ENCODE results near the gene INPP4B.

The INPP4B gene

DNA sequence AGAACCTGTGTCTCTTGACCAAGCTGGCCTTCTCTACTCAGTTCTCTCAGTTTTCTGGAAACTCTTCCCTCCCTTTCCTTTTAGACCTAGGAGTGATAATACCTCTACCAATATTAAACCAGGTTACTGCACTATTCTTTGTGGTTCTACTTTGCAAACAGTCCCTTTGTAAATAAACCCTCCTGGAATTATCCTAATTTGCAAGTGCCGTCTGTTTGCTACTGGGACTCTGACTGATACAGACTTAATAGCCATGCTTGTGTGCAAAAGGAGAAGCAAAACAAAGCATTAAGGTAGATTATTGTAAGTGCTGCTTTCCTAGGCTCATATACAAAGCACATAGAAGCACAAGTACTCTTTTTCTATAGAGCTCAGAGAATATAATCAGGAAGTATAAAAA, 507.0 kb downstream of the INPP4B start:
- DNase-seq (ENCODE audit: low spot score in 2 of 2) (no peak), ATAC-seq (ENCODE audit: low read depth) (no peak)
- H3K9me3 Mint-ChIP-seq = no peaks in the 10 kb centered on the region
- H3K4me1 Mint-ChIP-seq = no peaks in the 10 kb centered on the region
- H3K4me3 Mint-ChIP-seq = no peak overlapping the region
- no peak overlapping the region for H3K27ac Mint-ChIP-seq
- no peaks in the 10 kb centered on the region for H3K27me3 Mint-ChIP-seq
- H3K36me3 Mint-ChIP-seq = no peaks in the 10 kb centered on the region

DNA sequence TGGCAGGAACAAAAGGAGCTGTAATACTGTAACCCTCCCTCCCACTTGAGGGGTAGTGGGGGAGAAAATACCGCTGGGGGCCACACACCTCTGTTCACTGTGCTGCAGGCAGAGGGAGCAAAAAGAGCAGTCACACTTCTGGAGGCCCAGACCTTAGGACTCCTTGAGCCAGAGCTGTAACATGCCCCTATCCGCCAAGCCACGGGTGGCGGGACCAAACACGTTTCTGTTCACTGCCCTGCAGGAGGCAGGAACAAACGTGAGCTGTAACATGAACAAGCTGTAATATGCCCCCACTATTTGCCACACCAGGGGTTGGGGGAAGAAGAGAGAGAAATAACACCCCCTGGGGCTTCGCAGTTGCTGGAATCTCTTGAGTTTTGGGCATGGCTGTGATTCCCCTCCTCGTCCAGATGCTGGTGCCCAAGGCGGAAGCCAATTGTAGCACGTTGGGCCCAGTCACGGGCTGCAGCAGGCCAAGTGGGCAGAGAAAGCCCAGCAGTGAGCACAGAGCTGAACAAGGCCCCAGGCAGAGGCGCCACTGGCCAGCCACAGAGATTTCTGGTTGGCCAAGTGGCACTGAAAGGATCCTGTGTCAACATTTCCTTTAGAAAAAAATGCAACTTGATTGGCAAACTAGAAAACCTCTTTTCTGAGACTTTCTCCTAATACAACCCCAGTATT, 509.7 kb downstream of the INPP4B start:
- no peak overlapping the region for H3K27ac Mint-ChIP-seq
- no peaks in the 10 kb centered on the region for H3K4me1 Mint-ChIP-seq
- no peak overlapping the region for H3K4me3 Mint-ChIP-seq
- DNase-seq (ENCODE audit: low spot score in 2 of 2) = no peak
- H3K9me3 Mint-ChIP-seq = no peaks in the 10 kb centered on the region
- no peak for ATAC-seq (ENCODE audit: low read depth)
- no peaks in the 10 kb centered on the region for H3K27me3 Mint-ChIP-seq
- H3K36me3 Mint-ChIP-seq = no peaks in the 10 kb centered on the region

GRCh38 chr4:142334931-142335330, 511.2 kb downstream of the INPP4B start:
- H3K36me3 Mint-ChIP-seq = no peaks in the 10 kb centered on the region
- no peak for ATAC-seq (ENCODE audit: low read depth)
- no peak for DNase-seq (ENCODE audit: low spot score in 2 of 2)

DNA sequence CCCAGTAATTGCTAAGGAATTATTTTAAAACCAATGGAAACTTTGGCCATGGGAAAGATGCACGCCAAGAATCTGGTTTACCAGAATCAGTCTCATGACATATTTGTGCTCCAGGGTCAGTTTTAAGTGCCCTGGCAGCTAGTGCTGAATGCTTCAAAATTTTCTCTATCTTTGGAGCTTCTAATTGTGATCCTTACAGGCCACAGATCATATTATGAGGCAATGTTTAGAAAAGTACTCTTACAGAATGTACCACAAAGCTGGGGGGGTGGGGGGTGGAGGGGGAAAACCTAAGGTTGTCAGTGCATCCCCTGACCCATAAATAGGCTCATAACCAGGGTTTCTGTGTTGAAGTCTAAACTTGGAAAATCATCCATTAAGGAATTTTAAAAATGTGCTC, 514.5 kb downstream of the INPP4B start:
- ATAC-seq (ENCODE audit: low read depth) (no peak), DNase-seq (ENCODE audit: low spot score in 2 of 2) (no peak)
- Mint-ChIP-seq H3K9me3 (no peaks in the 10 kb centered on the region), H3K4me3 (no peak overlapping the region), H3K4me1 (no peaks in the 10 kb centered on the region), H3K36me3 (no peaks in the 10 kb centered on the region), H3K27ac (no peak overlapping the region), H3K27me3 (no peaks in the 10 kb centered on the region)

More at GRCh38 chr4:142334931-142335330, 511.2 kb downstream of the INPP4B start:
- no peaks in the 10 kb centered on the region for H3K9me3 Mint-ChIP-seq
- no peaks in the 10 kb centered on the region for H3K4me1 Mint-ChIP-seq
- no peak overlapping the region for H3K27ac Mint-ChIP-seq
- H3K4me3 Mint-ChIP-seq = no peak overlapping the region
- no peaks in the 10 kb centered on the region for H3K27me3 Mint-ChIP-seq

DNA sequence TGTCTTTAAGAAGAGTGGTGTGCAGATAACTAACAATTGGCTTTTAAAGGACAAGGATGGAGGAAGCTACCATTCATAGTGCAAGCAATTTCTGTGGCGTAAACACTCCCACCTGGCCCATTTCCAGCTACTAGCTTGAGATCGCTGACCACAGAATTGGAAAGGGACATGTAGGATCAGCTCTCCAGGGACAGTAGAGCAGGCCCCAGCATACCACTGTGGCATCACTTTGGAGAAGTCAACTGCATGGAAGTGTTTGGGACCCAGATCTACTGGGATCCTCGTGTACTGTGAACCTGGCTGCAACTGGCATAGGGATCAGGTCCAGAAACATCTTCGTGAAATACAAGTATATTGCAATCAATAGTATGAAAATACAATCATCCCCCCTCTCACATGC, 515.0 kb downstream of the INPP4B start:
- DNase-seq (ENCODE audit: low spot score in 2 of 2) (no peak), ATAC-seq (ENCODE audit: low read depth) (no peak)
- no peak overlapping the region for H3K4me3 Mint-ChIP-seq
- no peaks in the 10 kb centered on the region for H3K9me3 Mint-ChIP-seq
- H3K36me3 Mint-ChIP-seq = no peaks in the 10 kb centered on the region
- no peaks in the 10 kb centered on the region for H3K27me3 Mint-ChIP-seq
- H3K27ac Mint-ChIP-seq = no peak overlapping the region
- H3K4me1 Mint-ChIP-seq = no peaks in the 10 kb centered on the region

DNA sequence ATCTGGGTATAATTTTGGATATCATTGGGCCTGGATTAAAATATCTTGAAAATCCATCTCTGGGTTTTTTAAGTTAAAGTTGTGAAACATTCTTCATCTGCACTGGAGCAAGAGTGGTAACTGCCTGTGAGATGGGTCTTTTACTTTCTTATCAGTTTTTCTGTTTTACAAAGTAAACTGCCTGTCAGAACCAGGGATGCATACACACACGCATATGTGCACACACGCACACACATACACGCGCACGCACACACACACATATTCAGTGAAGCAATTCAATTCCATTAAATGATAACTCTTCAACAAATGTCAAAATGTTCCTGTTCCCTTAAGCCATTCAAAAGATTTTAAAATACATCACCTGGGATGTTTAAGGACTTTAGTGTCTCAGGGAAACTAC, 515.8 kb downstream of the INPP4B start:
- H3K27ac Mint-ChIP-seq = no peak overlapping the region
- ATAC-seq (ENCODE audit: low read depth) (no peak), DNase-seq (ENCODE audit: low spot score in 2 of 2) (no peak)
- no peaks in the 10 kb centered on the region for H3K9me3 Mint-ChIP-seq
- H3K4me1 Mint-ChIP-seq = no peaks in the 10 kb centered on the region
- H3K36me3 Mint-ChIP-seq = no peaks in the 10 kb centered on the region
- H3K27me3 Mint-ChIP-seq = no peaks in the 10 kb centered on the region
- H3K4me3 Mint-ChIP-seq = no peak overlapping the region

DNA sequence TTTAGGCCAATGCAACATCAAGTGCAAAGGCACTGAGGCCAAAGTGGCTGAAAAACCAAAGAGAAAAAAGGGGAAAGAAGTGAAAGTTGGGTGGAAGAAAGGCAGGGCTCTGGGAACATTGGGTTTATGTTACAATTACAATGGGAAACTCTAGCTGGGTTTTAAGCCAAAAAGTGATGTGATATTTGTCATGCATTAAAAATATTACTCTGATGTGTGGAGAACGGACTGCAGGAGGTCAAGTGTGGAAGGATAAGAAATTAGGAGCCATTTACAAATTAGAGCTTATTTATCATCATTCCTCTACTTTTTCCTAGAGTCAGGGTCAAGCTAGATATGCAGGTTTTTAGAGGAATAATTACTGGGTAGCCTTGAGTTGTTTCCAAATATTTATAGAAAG, 516.8 kb downstream of the INPP4B start:
- Mint-ChIP-seq H3K4me3 (no peak overlapping the region), H3K9me3 (no peaks in the 10 kb centered on the region), H3K36me3 (no peaks in the 10 kb centered on the region), H3K27ac (no peak overlapping the region), H3K27me3 (no peaks in the 10 kb centered on the region), H3K4me1 (no peaks in the 10 kb centered on the region)
- ATAC-seq (ENCODE audit: low read depth) = no peak
- no peak for DNase-seq (ENCODE audit: low spot score in 2 of 2)

GRCh38 chr4:142326181-142326580, 519.9 kb downstream of the INPP4B start:
- Mint-ChIP-seq H3K27ac (no peak overlapping the region), H3K4me1 (no peaks in the 10 kb centered on the region), H3K9me3 (peaks cover 2% of the 10 kb centered on the region), H3K27me3 (no peaks in the 10 kb centered on the region), H3K36me3 (no peaks in the 10 kb centered on the region), H3K4me3 (no peak overlapping the region)
- ATAC-seq (ENCODE audit: low read depth) = no peak
- DNase-seq (ENCODE audit: low spot score in 2 of 2) = no peak

DNA sequence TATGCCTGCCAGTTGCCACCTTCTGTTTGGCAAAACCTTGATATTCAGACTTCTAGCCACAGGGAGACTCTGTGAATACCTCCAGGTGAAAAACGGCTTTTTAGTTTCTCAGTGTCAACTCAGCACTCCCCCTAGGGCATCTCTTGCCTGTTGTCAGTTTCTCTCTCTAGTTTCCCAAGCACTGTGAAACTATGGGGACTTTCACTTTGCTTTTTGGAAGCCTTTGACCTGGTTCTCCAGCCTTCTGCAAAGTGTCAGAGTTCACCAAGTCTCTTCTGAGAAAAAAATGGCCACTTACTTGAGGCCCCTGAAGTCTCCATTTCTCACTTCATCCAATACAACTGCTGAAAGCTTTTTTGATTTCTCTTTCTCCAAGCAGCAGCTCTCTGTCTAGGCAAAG, 521.5 kb downstream of the INPP4B start:
- Mint-ChIP-seq H3K27me3 (no peaks in the 10 kb centered on the region), H3K27ac (no peak overlapping the region), H3K4me1 (no peaks in the 10 kb centered on the region), H3K4me3 (no peak overlapping the region), H3K36me3 (no peaks in the 10 kb centered on the region), H3K9me3 (peaks cover 2% of the 10 kb centered on the region)
- no peak for ATAC-seq (ENCODE audit: low read depth)
- DNase-seq (ENCODE audit: low spot score in 2 of 2) = no peak

- Mint-ChIP-seq H3K27ac (no peak overlapping the region), H3K4me1 (no peaks in the 10 kb centered on the region), H3K4me3 (no peak overlapping the region), H3K9me3 (peaks cover 3% of the 10 kb centered on the region), H3K36me3 (no peaks in the 10 kb centered on the region), H3K27me3 (no peaks in the 10 kb centered on the region)
- DNase-seq (ENCODE audit: low spot score in 2 of 2) = no peak
- no peak for ATAC-seq (ENCODE audit: low read depth)
Observed at GRCh38 chr4:142322996-142323395, 523.1 kb downstream of the INPP4B start.

GRCh38 chr4:142318280-142318679, 527.8 kb downstream of the INPP4B start:
- Mint-ChIP-seq H3K27me3 (no peaks in the 10 kb centered on the region), H3K9me3 (peaks cover 5% of the 10 kb centered on the region), H3K4me3 (no peak overlapping the region), H3K36me3 (no peaks in the 10 kb centered on the region), H3K4me1 (no peaks in the 10 kb centered on the region), H3K27ac (no peak overlapping the region)
- no peak for DNase-seq (ENCODE audit: low spot score in 2 of 2)
- ATAC-seq (ENCODE audit: low read depth) = no peak

DNA sequence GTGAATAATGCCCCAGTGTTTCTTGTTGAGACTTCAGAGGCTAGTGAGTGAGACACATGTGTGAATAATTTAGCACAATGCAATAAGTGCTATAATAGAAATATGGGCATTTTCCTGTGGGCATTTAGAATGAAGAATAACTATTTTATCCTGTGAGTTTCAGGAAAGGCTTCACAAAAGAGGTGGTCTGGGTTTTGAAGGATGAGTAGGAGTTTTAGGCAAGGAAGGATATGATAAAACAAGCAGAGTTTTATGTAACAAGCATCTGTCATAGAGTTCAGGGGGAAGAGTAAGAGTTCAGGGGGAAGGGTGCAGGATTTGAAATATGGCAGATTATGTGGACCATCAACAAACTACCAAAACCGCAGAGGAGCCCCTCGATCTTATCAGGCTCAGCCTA, 529.2 kb downstream of the INPP4B start:
- DNase-seq (ENCODE audit: low spot score in 2 of 2) (no peak), ATAC-seq (ENCODE audit: low read depth) (no peak)
- Mint-ChIP-seq H3K9me3 (peaks cover 5% of the 10 kb centered on the region), H3K27ac (no peak overlapping the region), H3K36me3 (no peaks in the 10 kb centered on the region), H3K4me1 (no peaks in the 10 kb centered on the region), H3K4me3 (no peak overlapping the region), H3K27me3 (no peaks in the 10 kb centered on the region)

GRCh38 chr4:142316025-142316424, 530.1 kb downstream of the INPP4B start:
- ATAC-seq (ENCODE audit: low read depth) (no peak), DNase-seq (ENCODE audit: low spot score in 2 of 2) (no peak)
- peaks cover 3% of the 10 kb centered on the region for H3K9me3 Mint-ChIP-seq
- H3K4me3 Mint-ChIP-seq = no peak overlapping the region
- H3K27ac Mint-ChIP-seq = no peak overlapping the region
- H3K27me3 Mint-ChIP-seq = no peaks in the 10 kb centered on the region
- H3K4me1 Mint-ChIP-seq = no peaks in the 10 kb centered on the region
- H3K36me3 Mint-ChIP-seq = no peaks in the 10 kb centered on the region

GRCh38 chr4:142314686-142315085, 531.4 kb downstream of the INPP4B start:
- H3K27ac Mint-ChIP-seq = no peak overlapping the region
- H3K36me3 Mint-ChIP-seq = no peaks in the 10 kb centered on the region
- no peaks in the 10 kb centered on the region for H3K27me3 Mint-ChIP-seq
- H3K4me3 Mint-ChIP-seq = no peak overlapping the region
- ATAC-seq (ENCODE audit: low read depth) (no peak), DNase-seq (ENCODE audit: low spot score in 2 of 2) (no peak)
- H3K9me3 Mint-ChIP-seq = peaks cover 3% of the 10 kb centered on the region
- no peaks in the 10 kb centered on the region for H3K4me1 Mint-ChIP-seq

DNA sequence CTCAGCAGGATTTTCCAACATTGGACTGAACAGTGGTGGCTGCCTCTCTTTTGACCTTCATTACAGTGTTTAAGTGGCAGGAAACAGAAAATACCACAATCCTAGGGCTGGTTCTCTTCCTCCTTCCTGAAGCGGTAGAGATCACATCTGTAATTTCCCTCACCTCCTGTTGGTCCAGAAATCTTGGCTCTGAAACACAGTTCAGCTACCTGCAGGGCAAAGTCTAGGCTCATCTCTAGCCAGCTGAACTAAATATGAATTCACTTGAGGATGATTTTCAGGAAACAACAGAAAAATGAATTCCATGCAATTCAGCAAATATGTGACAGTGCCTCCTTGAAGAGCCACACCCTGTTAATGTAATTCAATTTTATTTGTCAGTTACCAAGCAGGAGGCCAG, 531.9 kb downstream of the INPP4B start:
- ATAC-seq (ENCODE audit: low read depth) (no peak), DNase-seq (ENCODE audit: low spot score in 2 of 2) (no peak)
- Mint-ChIP-seq H3K27me3 (no peaks in the 10 kb centered on the region), H3K36me3 (no peaks in the 10 kb centered on the region), H3K27ac (no peak overlapping the region), H3K4me1 (no peaks in the 10 kb centered on the region), H3K9me3 (peaks cover 3% of the 10 kb centered on the region), H3K4me3 (no peak overlapping the region)
